Neural crest cell (in vitro differentiated cells): ENCODE measurements around the gene ELP5. TPM values are rescaled to one million over a fixed set of nuclear protein-coding genes. Genes with fewer than 3 reads are reported as not detected.

Source experiments
- DNase-seq: peaks from one replicate; pipeline ENCODE4 v3.0.0; 2021; ENCODE audit warnings: low read depth, mixed read lengths, low spot score
- H3K27ac Mint-ChIP-seq: one replicate; pipeline ENCODE4 v1.8.0; 2021; ENCODE audit warnings: mild to moderate bottlenecking, mixed read lengths; ENCODE audit not compliant: unreplicated experiment
- H3K27me3 Mint-ChIP-seq: 2 replicates; pipeline ENCODE4 v1.8.0; 2021; ENCODE audit warnings: low read depth, mild to moderate bottlenecking, mixed read lengths
- H3K36me3 Mint-ChIP-seq: 2 replicates; pipeline ENCODE4 v1.8.0; 2021; ENCODE audit warnings: low read depth, mild to moderate bottlenecking, mixed read lengths
- H3K4me1 Mint-ChIP-seq: 2 replicates; pipeline ENCODE4 v1.8.0; 2021; ENCODE audit warnings: mixed read lengths
- H3K4me3 Mint-ChIP-seq: one replicate; pipeline ENCODE4 v1.8.0; 2021; ENCODE audit warnings: mild to moderate bottlenecking, mixed read lengths
- H3K9me3 Mint-ChIP-seq: 2 replicates; pipeline ENCODE4 v1.8.0; 2021; ENCODE audit warnings: mixed read lengths
- CTCF ChIP-seq: fragments of 200-600 bp; sonication (generic); conservative IDR thresholded peaks from 2 replicates; pipeline ENCODE4 v1.5.0; 2021; ENCODE audit warnings: antibody characterized with exemption, mild to moderate bottlenecking
- total RNA-seq: library from RNA; stranded (reverse); gene quantifications from 2 replicates; pipeline ENCODE4 v1.2.1, GENCODE V29; 2021

Gene ELP5
- total RNA-seq, 1 donor from 2014 or later, result 77.4 TPM

GRCh38 chr17:7214300-7215135 lies 37.5 kb upstream of the ELP5 start:
- peaks cover 74% of the 10 kb centered on the region for H3K4me1 Mint-ChIP-seq
- H3K36me3 Mint-ChIP-seq, result no peaks in the 10 kb centered on the region
- DNase-seq, result peak; percentile 100
- H3K27me3 Mint-ChIP-seq, result peaks cover 35% of the 10 kb centered on the region
- no peaks in the 10 kb centered on the region for H3K9me3 Mint-ChIP-seq
- peak; percentile 70 for TF ChIP-seq CTCF
- H3K4me3 Mint-ChIP-seq, result peak overlapping the region; percentile 91
- H3K27ac Mint-ChIP-seq, result peak overlapping the region; percentile 99

GRCh38 chr17:7215136-7215638 lies 36.8 kb upstream of the ELP5 start:
- Mint-ChIP-seq H3K4me1 (peaks cover 73% of the 10 kb centered on the region), H3K27ac (peak overlapping the region; percentile 60), H3K9me3 (no peaks in the 10 kb centered on the region), H3K4me3 (peak overlapping the region; percentile 91), H3K36me3 (no peaks in the 10 kb centered on the region), H3K27me3 (peaks cover 39% of the 10 kb centered on the region)
- no peak for TF ChIP-seq CTCF
- DNase-seq, result no peak

GRCh38 chr17:7215652-7216180 lies 36.3 kb upstream of the ELP5 start:
- TF ChIP-seq CTCF, result no peak
- H3K4me1 Mint-ChIP-seq, result peaks cover 76% of the 10 kb centered on the region
- H3K9me3 Mint-ChIP-seq, result no peaks in the 10 kb centered on the region
- H3K27me3 Mint-ChIP-seq, result peaks cover 44% of the 10 kb centered on the region
- H3K27ac Mint-ChIP-seq, result peak overlapping the region; percentile 91
- peak overlapping the region; percentile 91 for H3K4me3 Mint-ChIP-seq
- no peak for DNase-seq
- H3K36me3 Mint-ChIP-seq, result no peaks in the 10 kb centered on the region

- Mint-ChIP-seq H3K4me3 (peak overlapping the region; percentile 91), H3K27ac (peak overlapping the region; percentile 91), H3K36me3 (no peaks in the 10 kb centered on the region), H3K27me3 (peaks cover 50% of the 10 kb centered on the region), H3K9me3 (no peaks in the 10 kb centered on the region), H3K4me1 (peaks cover 84% of the 10 kb centered on the region)
- DNase-seq, result no peak
- TF ChIP-seq CTCF, result no peak
These were observed 35.5 kb upstream of the ELP5 start for GRCh38 chr17:7216242-7217112.
